ENCODE results near the gene AK9. TPM values are rescaled to one million over a fixed set of nuclear protein-coding genes. Genes with fewer than 3 reads are reported as not detected.

AK9 gene
- total and polyA plus RNA-seq, 4 donors: 1.1 to 5.3 (median 3.8) TPM

DNA sequence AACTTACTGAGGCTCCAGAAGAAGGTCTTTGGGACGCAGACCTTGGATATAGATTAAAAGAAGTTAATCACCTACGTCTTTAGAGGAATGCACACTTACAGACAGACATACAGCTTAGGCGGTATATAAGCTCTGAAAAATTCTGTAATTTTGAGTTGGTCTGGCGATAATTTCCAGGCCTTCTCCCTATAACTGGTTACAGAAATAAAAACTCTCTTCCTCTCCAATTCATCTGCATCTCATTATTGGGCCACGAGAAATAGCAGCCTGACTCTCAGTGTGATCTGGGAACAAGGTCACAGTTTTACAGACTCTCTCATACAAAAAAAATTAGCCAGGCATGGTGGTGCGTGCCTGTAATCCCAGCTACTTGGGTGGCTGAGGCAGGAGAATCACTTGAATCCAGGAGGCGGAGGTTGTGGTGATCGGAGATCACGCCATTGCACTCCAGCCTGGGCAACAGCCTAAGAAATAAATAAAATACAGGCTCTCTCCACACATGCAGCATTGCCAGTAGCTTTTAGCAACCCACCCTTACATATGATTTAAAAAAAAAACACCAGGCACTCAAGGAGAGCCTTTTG is 212.7 kb downstream of the AK9 start:
- H3K36me3 ChIP-seq (ENCODE audit: control insufficient read depth in 4 of 4, insufficient read depth in 3 of 4, low read depth in 1 of 4, low read length in 3 of 4): peaks cover 5 to 12% (median 7%) of the 10 kb centered on the region in 4 donors
- no peak for DNase-seq (ENCODE audit: low spot score)
- H3K4me3 ChIP-seq (ENCODE audit: low read depth in 1 of 3, low read length in 3 of 3): no peak overlapping the region
- 94% methylated on average over 9 of the region's 9 CpGs for WGBS
- no peak overlapping the region for H3K27ac ChIP-seq (ENCODE audit: low read depth in 1 of 2, low read length in 2 of 2)
- H3K9ac ChIP-seq (ENCODE audit: low read depth in 1 of 2, low read length in 2 of 2): no peak overlapping the region
- H3K9me3 ChIP-seq (ENCODE audit: control insufficient read depth in 4 of 4, low read length in 3 of 4): no peaks in the 10 kb centered on the region
- no peak for TF ChIP-seq JUND (IDR thresholded peaks at IDR 0.05)
- TF ChIP-seq TAF1 (conservative IDR thresholded peaks at IDR 0.05): no peak
- TF ChIP-seq HNF4A (conservative IDR thresholded peaks at IDR 0.05): no peak
- no peak for TF ChIP-seq SP1 (IDR thresholded peaks at IDR 0.05)
- no peak for TF ChIP-seq FOXA2 (IDR thresholded peaks at IDR 0.05)
- TF ChIP-seq, protein P1, sequence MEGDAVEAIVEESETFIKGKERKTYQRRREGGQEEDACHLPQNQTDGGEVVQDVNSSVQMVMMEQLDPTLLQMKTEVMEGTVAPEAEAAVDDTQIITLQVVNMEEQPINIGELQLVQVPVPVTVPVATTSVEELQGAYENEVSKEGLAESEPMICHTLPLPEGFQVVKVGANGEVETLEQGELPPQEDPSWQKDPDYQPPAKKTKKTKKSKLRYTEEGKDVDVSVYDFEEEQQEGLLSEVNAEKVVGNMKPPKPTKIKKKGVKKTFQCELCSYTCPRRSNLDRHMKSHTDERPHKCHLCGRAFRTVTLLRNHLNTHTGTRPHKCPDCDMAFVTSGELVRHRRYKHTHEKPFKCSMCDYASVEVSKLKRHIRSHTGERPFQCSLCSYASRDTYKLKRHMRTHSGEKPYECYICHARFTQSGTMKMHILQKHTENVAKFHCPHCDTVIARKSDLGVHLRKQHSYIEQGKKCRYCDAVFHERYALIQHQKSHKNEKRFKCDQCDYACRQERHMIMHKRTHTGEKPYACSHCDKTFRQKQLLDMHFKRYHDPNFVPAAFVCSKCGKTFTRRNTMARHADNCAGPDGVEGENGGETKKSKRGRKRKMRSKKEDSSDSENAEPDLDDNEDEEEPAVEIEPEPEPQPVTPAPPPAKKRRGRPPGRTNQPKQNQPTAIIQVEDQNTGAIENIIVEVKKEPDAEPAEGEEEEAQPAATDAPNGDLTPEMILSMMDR (IDR thresholded peaks at IDR 0.05; ENCODE audit: low read depth, low read length, missing input control): no peak
- TF ChIP-seq FOXA1 (IDR thresholded peaks at IDR 0.05): no peak
- TF ChIP-seq EGR1 (IDR thresholded peaks at IDR 0.05; ENCODE audit: low read depth in 2 of 2): no peak
- no peak for TF ChIP-seq ZBTB33 (IDR thresholded peaks at IDR 0.05)
- TF ChIP-seq, protein P2, sequence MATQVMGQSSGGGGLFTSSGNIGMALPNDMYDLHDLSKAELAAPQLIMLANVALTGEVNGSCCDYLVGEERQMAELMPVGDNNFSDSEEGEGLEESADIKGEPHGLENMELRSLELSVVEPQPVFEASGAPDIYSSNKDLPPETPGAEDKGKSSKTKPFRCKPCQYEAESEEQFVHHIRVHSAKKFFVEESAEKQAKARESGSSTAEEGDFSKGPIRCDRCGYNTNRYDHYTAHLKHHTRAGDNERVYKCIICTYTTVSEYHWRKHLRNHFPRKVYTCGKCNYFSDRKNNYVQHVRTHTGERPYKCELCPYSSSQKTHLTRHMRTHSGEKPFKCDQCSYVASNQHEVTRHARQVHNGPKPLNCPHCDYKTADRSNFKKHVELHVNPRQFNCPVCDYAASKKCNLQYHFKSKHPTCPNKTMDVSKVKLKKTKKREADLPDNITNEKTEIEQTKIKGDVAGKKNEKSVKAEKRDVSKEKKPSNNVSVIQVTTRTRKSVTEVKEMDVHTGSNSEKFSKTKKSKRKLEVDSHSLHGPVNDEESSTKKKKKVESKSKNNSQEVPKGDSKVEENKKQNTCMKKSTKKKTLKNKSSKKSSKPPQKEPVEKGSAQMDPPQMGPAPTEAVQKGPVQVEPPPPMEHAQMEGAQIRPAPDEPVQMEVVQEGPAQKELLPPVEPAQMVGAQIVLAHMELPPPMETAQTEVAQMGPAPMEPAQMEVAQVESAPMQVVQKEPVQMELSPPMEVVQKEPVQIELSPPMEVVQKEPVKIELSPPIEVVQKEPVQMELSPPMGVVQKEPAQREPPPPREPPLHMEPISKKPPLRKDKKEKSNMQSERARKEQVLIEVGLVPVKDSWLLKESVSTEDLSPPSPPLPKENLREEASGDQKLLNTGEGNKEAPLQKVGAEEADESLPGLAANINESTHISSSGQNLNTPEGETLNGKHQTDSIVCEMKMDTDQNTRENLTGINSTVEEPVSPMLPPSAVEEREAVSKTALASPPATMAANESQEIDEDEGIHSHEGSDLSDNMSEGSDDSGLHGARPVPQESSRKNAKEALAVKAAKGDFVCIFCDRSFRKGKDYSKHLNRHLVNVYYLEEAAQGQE (IDR thresholded peaks at IDR 0.05): no peak
- no peak for TF ChIP-seq RAD21 (IDR thresholded peaks at IDR 0.05)
- no peak for TF ChIP-seq MAX (IDR thresholded peaks at IDR 0.05)
- H3K4me1 ChIP-seq (ENCODE audit: control insufficient read depth in 4 of 4, insufficient read depth in 4 of 4, low read length in 3 of 4): peaks cover 0 to 20% (median 7%) of the 10 kb centered on the region in 4 donors
- H3K27me3 ChIP-seq (ENCODE audit: control insufficient read depth in 4 of 4, insufficient read depth in 4 of 4, low read length in 3 of 4): no peaks in the 10 kb centered on the region

DNA sequence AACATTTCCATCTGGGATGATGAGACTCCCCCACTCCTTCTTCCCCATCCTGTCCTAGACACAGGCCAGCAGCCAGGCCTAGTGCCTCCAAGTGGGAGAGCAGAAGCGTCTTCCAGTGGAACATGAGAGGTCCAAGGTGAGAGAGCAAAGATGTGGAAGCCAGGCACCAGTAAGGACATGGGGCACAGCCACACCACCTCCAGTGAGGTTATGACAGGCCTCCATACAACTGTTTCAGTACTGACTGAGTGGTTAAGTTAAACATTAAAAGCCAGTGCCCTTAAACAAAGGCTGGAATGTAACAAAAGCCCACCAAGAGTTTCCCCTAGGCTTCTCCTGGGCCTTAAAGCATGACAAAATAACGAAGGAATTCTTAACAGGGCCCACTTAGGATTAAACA is 213.3 kb downstream of the AK9 start:
- Histone ChIP-seq H3K27me3 (ENCODE audit: control insufficient read depth in 4 of 4, insufficient read depth in 4 of 4, low read length in 3 of 4) (no peaks in the 10 kb centered on the region), H3K36me3 (ENCODE audit: control insufficient read depth in 4 of 4, insufficient read depth in 3 of 4, low read depth in 1 of 4, low read length in 3 of 4) (peaks cover 6 to 12% (median 10%) of the 10 kb centered on the region in 4 donors), H3K9ac (ENCODE audit: low read depth in 1 of 2, low read length in 2 of 2) (no peak overlapping the region), H3K4me3 (ENCODE audit: low read depth in 1 of 3, low read length in 3 of 3) (no peak overlapping the region), H3K27ac (ENCODE audit: low read depth in 1 of 2, low read length in 2 of 2) (no peak overlapping the region), H3K4me1 (ENCODE audit: control insufficient read depth in 4 of 4, insufficient read depth in 4 of 4, low read length in 3 of 4) (peaks cover 0 to 20% (median 7%) of the 10 kb centered on the region in 4 donors), H3K9me3 (ENCODE audit: control insufficient read depth in 4 of 4, low read length in 3 of 4) (no peaks in the 10 kb centered on the region)
- whole genome bisulfite sequencing: 75% methylated on average over 2 of the region's 2 CpGs
- DNase-seq (ENCODE audit: low spot score): no peak
- TF ChIP-seq EGR1 (IDR thresholded peaks at IDR 0.05; ENCODE audit: low read depth in 2 of 2) (no peak), FOXA2 (IDR thresholded peaks at IDR 0.05) (no peak), JUND (IDR thresholded peaks at IDR 0.05) (no peak), RXRA (IDR thresholded peaks at IDR 0.05) (no peak), NR2F2 (IDR thresholded peaks at IDR 0.05) (no peak), YY1 (IDR thresholded peaks at IDR 0.05) (no peak), TAF1 (conservative IDR thresholded peaks at IDR 0.05) (no peak), MAX (IDR thresholded peaks at IDR 0.05) (no peak)
- TF ChIP-seq, protein P2 (IDR thresholded peaks at IDR 0.05): no peak
